IMR-90 (cell line): ENCODE results near the gene TECTA. TPM values are rescaled to one million over a fixed set of nuclear protein-coding genes. Genes with fewer than 3 reads are reported as not detected.

ENCODE experiments used
- ATAC-seq: fragments of 200-7000 bp; cut with Tn5 transposase; 2 replicates; pipeline ENCODE4 v1.9.1; 2020; ENCODE audit warnings: low read depth, mild to moderate bottlenecking, moderate library complexity
- BruUV-seq: library from RNA; stranded (reverse); fragments of 400-500 nt; replicated peaks from 2 replicates; lab custom pipeline; 2021; lab: Mats Ljungman, UMichigan
- CTCF ChIA-PET: fragments of 300-600 bp; formaldehyde crosslinking; extraction: SDS; loops from one replicate; lab custom pipeline; 2021; ENCODE audit warnings: antibody characterized with exemption; lab: Yijun Ruan, JAX
- POLR2A ChIA-PET: fragments of 300-600 bp; sonication (Branson Sonifier 250); formaldehyde crosslinking; loops from one replicate; lab custom pipeline; 2022; ENCODE audit warnings: antibody characterized with exemption; ENCODE audit not compliant: unreplicated experiment; lab: Charles Lee
- DNase-seq: peaks from one replicate; pipeline ENCODE4 v3.0.0; 2013
- H2AFZ ChIP-seq: replicated peaks from 2 replicates; pipeline ENCODE3; 2013; ENCODE audit warnings: low read length, mild to moderate bottlenecking; ENCODE audit not compliant: poor library complexity
- H2AK5ac ChIP-seq: 2 replicates; pipeline ENCODE4 v1.6.1; 2013; ENCODE audit warnings: low read depth, low read length, inconsistent platforms
- H2AK9ac ChIP-seq: replicated peaks from 2 replicates; pipeline ENCODE3; 2013; ENCODE audit warnings: mild to moderate bottlenecking, low read depth, low read length, moderate library complexity; ENCODE audit not compliant: poor library complexity
- H2BK120ac ChIP-seq: 2 replicates; pipeline ENCODE4 v1.6.1; 2013; ENCODE audit warnings: low read depth, low read length, inconsistent platforms
- H2BK15ac ChIP-seq: 3 replicates; pipeline ENCODE4 v1.6.1; 2013; ENCODE audit warnings: low read depth, low read length, inconsistent platforms
- H2BK20ac ChIP-seq: 2 replicates; pipeline ENCODE4 v1.6.1; 2013; ENCODE audit warnings: low read depth, mild to moderate bottlenecking, inconsistent platforms, low read length, moderate library complexity
- H2BK5ac ChIP-seq: 2 replicates; pipeline ENCODE4 v1.6.1; 2013; ENCODE audit warnings: mild to moderate bottlenecking, low read depth, low read length, inconsistent platforms; ENCODE audit not compliant: poor library complexity, severe bottlenecking
- H3K14ac ChIP-seq: replicated peaks from 2 replicates; pipeline ENCODE4 v1.6.1; 2013; ENCODE audit warnings: low read depth, low read length, inconsistent platforms
- H3K18ac ChIP-seq: 2 replicates; pipeline ENCODE4 v1.6.1; 2013; ENCODE audit warnings: low read depth, low read length, control low read depth
- H3K23ac ChIP-seq: 2 replicates; pipeline ENCODE4 v1.6.1; 2013; ENCODE audit warnings: low read depth, low read length, inconsistent platforms
- H3K27ac ChIP-seq: 2 replicates; pipeline ENCODE4 v1.5.1; 2013; ENCODE audit warnings: mild to moderate bottlenecking, control low read depth, low read length; ENCODE audit not compliant: insufficient read depth
- H3K27me3 ChIP-seq: 2 replicates; pipeline ENCODE4 v1.6.1; 2013; ENCODE audit warnings: low read length; ENCODE audit not compliant: control insufficient read depth, insufficient read depth
- H3K36me3 ChIP-seq: 2 replicates; pipeline ENCODE4 v1.6.1; 2013; ENCODE audit warnings: low read length, mixed read lengths; ENCODE audit not compliant: control insufficient read depth, insufficient read depth
- H3K4ac ChIP-seq: 2 replicates; pipeline ENCODE4 v1.6.1; 2013; ENCODE audit warnings: low read depth, low read length, inconsistent platforms
- H3K4me1 ChIP-seq: 2 replicates; pipeline ENCODE4 v1.6.1; 2013; ENCODE audit warnings: low read length, mixed read lengths; ENCODE audit not compliant: control insufficient read depth, insufficient read depth
- H3K4me2 ChIP-seq: 2 replicates; pipeline ENCODE4 v1.6.1; 2013; ENCODE audit warnings: low read depth, mild to moderate bottlenecking, control low read depth, low read length, moderate library complexity
- H3K4me3 ChIP-seq: 2 replicates; pipeline ENCODE4 v1.5.1; 2013; ENCODE audit warnings: low read depth, mild to moderate bottlenecking, control low read depth, low read length, moderate library complexity; ENCODE audit not compliant: insufficient read depth
- H3K56ac ChIP-seq: 2 replicates; pipeline ENCODE4 v1.6.1; 2013; ENCODE audit warnings: low read length, inconsistent platforms; ENCODE audit not compliant: insufficient read depth; ENCODE audit errors: extremely low read depth
- H3K79me1 ChIP-seq, 2 experiments: 2 replicates each; pipeline ENCODE4 v1.6.1; 2013; ENCODE audit warnings: low read length in 2 of 2, inconsistent platforms in 1 of 2, low read depth in 1 of 2
- H3K9ac ChIP-seq: 2 replicates; pipeline ENCODE4 v1.6.1; 2013; ENCODE audit warnings: low read depth, low read length, control low read depth
- H3K9me1 ChIP-seq: 2 replicates; pipeline ENCODE4 v1.6.1; 2013; ENCODE audit warnings: low read length, inconsistent platforms; ENCODE audit not compliant: insufficient read depth
- H3K9me3 ChIP-seq: 2 replicates; pipeline ENCODE4 v1.6.1; 2013; ENCODE audit warnings: low read length; ENCODE audit not compliant: control insufficient read depth, insufficient read depth
- H4K20me1 ChIP-seq: 2 replicates; pipeline ENCODE4 v1.6.1; 2013; ENCODE audit warnings: low read length, inconsistent platforms; ENCODE audit not compliant: insufficient read depth
- H4K5ac ChIP-seq: 2 replicates; pipeline ENCODE4 v1.6.1; 2013; ENCODE audit warnings: mild to moderate bottlenecking, low read depth, low read length, control low read depth
- H4K8ac ChIP-seq, 2 experiments: 2 replicates each; pipeline ENCODE4 v1.6.1; 2013; ENCODE audit warnings: low read depth in 2 of 2, low read length in 2 of 2, control low read depth in 1 of 2, inconsistent platforms in 1 of 2
- H4K91ac ChIP-seq: 2 replicates; pipeline ENCODE4 v1.6.1; 2013; ENCODE audit warnings: low read depth, low read length, inconsistent platforms; ENCODE audit not compliant: insufficient read depth
- BHLHE40 ChIP-seq: fragments of 150-350 bp; IDR thresholded peaks from 2 replicates; pipeline ENCODE4 v1.6.1; 2016; ENCODE audit warnings: mild to moderate bottlenecking, low read depth, low read length
- CEBPB ChIP-seq: IDR thresholded peaks from 2 replicates; pipeline ENCODE4 v1.6.1; 2012; ENCODE audit warnings: low read depth, low read length, improper control_type of control experiment
- ELK1 ChIP-seq: fragments of 150-350 bp; IDR thresholded peaks from 2 replicates; pipeline ENCODE4 v1.6.1; 2016; ENCODE audit warnings: low read depth, mild to moderate bottlenecking, low read length, moderate library complexity, borderline replicate concordance
- FOS ChIP-seq: fragments of 150-350 bp; IDR thresholded peaks from 2 replicates; pipeline ENCODE4 v1.6.1; 2016; ENCODE audit warnings: low read depth, low read length
- MAFK ChIP-seq: IDR thresholded peaks from 2 replicates; pipeline ENCODE4 v1.6.1; 2012; ENCODE audit warnings: low read depth, low read length, improper control_type of control experiment
- MAZ ChIP-seq: IDR thresholded peaks from 2 replicates; pipeline ENCODE4 v1.6.1; 2012; ENCODE audit warnings: low read depth, mild to moderate bottlenecking, low read length, improper control_type of control experiment, moderate library complexity, borderline replicate concordance
- MXI1 ChIP-seq: IDR thresholded peaks from 2 replicates; pipeline ENCODE4 v1.6.1; 2012; ENCODE audit warnings: low read depth, mild to moderate bottlenecking, low read length, moderate library complexity, borderline replicate concordance
- POLR2A ChIP-seq: IDR thresholded peaks from 2 replicates; pipeline ENCODE4 v1.6.1; 2012; ENCODE audit warnings: mild to moderate bottlenecking, low read depth, low read length
- RAD21 ChIP-seq: IDR thresholded peaks from 2 replicates; pipeline ENCODE4 v1.6.1; 2012; ENCODE audit warnings: low read length, improper control_type of control experiment
- RCOR1 ChIP-seq: IDR thresholded peaks from 2 replicates; pipeline ENCODE4 v1.6.1; 2012; ENCODE audit warnings: mild to moderate bottlenecking, low read length, improper control_type of control experiment; ENCODE audit not compliant: insufficient replicate concordance
- RFX5 ChIP-seq: IDR thresholded peaks from 2 replicates; pipeline ENCODE4 v1.8.0; 2012; ENCODE audit warnings: low read depth, mild to moderate bottlenecking, low read length, moderate library complexity
- SMC3 ChIP-seq: fragments of 150-350 bp; IDR thresholded peaks from 2 replicates; pipeline ENCODE4 v1.6.1; 2016; ENCODE audit warnings: low read depth, mild to moderate bottlenecking, antibody characterized with exemption, low read length, moderate library complexity
- WGBS, 2 experiments: methylation state at CpG; one replicate each; pipeline versions ENCODE4 v1.1.5 to v1.1.7; 2013; ENCODE audit warnings: missing lambda C conversion rate in 2 of 2; ENCODE audit not compliant: insufficient read length in 1 of 2; ENCODE audit errors: extremely low coverage in 2 of 2; 5-methylcytosine and 5-hydroxymethylcytosine counted together
- dilution Hi-C: fragments of 300-500 bp; cut with HindIII; formaldehyde crosslinking; loops from one replicate; pipeline ENCODE4 v1.14.3; 2018; ENCODE audit warnings: low sequenced_read_pairs; ENCODE audit not compliant: unreplicated experiment
- in situ Hi-C: fragments of 300-500 bp; cut with MboI; formaldehyde crosslinking; loops from 3 replicates; pipeline ENCODE4 v1.14.3; 2019; ENCODE audit warnings: low sequenced_read_pairs, inconsistent platforms, mixed read lengths
- intact Hi-C: fragments of 100-400 bp; cut with micrococcal nuclease; formaldehyde crosslinking; loops from 2 replicates; pipeline ENCODE4 v1.10.0; 2022
- polyA plus RNA-seq, 3 experiments: library from polyadenylated mRNA; depleted of rRNA; stranded (reverse); fragments of >200 nt; gene quantifications; 2 replicates each; pipeline ENCODE4 v1.2.3, GENCODE V29; 2012; ENCODE audit warnings: low replicate concordance in 1 of 3
- total RNA-seq: library from RNA; depleted of rRNA; stranded (reverse); fragments of >200 nt; gene quantifications from 2 replicates; pipeline ENCODE4 v1.2.3, GENCODE V29; 2012
- TF ChIP-seq, protein P1 (sequence below): fragments of 150-350 bp; IDR thresholded peaks from 2 replicates; pipeline ENCODE4 v1.6.1; 2017; ENCODE audit warnings: mild to moderate bottlenecking, antibody characterized with exemption, low read length, low read depth
- TF ChIP-seq, protein P2 (sequence below): conservative IDR thresholded peaks from 2 replicates; pipeline ENCODE4 v1.5.1; 2012; ENCODE audit warnings: mild to moderate bottlenecking, low read depth, low read length, improper control_type of control experiment

The TECTA gene
- total and polyA plus RNA-seq, 2 of the 4 experiments (the other 2 are of a cell fraction), result 0.17 to 0.18 TPM

DNA sequence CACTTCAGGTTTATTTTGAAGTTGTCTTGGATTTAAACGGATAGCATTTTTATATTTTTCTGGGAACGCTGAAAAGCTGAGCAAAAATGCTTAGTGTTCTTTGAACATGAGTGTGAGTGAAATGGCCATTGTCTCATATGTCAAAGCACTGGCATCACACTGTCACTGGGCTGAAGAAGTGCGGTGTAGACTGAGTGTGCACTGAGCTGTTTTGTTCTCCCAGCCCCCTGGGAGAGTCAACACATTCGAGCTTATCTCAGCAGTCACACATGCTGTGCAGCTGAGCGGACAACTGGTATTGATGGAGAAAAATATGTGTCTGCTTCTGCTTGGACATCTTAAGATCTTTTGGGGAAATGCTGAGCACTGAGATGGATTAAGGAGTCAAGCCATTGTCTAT, 90.8 kb downstream of the TECTA start:
- H2BK20ac ChIP-seq, result no peak overlapping the region
- no peak overlapping the region for H2BK120ac ChIP-seq
- no peaks in the 10 kb centered on the region for H3K9me3 ChIP-seq
- TF ChIP-seq POLR2A (no peak), MAFK (no peak), SMC3 (no peak), FOS (no peak), RAD21 (no peak), MXI1 (no peak), RCOR1 (no peak), MAZ (no peak), RFX5 (no peak), ELK1 (no peak), CEBPB (no peak), BHLHE40 (no peak)
- TF ChIP-seq, protein P1, sequence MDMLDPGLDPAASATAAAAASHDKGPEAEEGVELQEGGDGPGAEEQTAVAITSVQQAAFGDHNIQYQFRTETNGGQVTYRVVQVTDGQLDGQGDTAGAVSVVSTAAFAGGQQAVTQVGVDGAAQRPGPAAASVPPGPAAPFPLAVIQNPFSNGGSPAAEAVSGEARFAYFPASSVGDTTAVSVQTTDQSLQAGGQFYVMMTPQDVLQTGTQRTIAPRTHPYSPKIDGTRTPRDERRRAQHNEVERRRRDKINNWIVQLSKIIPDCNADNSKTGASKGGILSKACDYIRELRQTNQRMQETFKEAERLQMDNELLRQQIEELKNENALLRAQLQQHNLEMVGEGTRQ, result no peak
- TF ChIP-seq, protein P2, sequence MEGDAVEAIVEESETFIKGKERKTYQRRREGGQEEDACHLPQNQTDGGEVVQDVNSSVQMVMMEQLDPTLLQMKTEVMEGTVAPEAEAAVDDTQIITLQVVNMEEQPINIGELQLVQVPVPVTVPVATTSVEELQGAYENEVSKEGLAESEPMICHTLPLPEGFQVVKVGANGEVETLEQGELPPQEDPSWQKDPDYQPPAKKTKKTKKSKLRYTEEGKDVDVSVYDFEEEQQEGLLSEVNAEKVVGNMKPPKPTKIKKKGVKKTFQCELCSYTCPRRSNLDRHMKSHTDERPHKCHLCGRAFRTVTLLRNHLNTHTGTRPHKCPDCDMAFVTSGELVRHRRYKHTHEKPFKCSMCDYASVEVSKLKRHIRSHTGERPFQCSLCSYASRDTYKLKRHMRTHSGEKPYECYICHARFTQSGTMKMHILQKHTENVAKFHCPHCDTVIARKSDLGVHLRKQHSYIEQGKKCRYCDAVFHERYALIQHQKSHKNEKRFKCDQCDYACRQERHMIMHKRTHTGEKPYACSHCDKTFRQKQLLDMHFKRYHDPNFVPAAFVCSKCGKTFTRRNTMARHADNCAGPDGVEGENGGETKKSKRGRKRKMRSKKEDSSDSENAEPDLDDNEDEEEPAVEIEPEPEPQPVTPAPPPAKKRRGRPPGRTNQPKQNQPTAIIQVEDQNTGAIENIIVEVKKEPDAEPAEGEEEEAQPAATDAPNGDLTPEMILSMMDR, result no peak
- no peak overlapping the region for H3K4me2 ChIP-seq
- CTCF ChIA-PET, result interaction anchor here (0.6 kb wide), 1 partner anchor 28 kb away, joined by 3 read pairs; no protein-coding TSS in a partner anchor
- no peak overlapping the region for H3K9ac ChIP-seq
- H4K20me1 ChIP-seq, result no peaks in the 10 kb centered on the region
- no peak overlapping the region for H4K91ac ChIP-seq
- dilution Hi-C loops (no loop called here), intact Hi-C loops (loop anchor here (5.0 to 10.0 kb wide), 4 partner anchors 260 to 857 kb away; partner anchors contain the start of gene ARHGEF12), in situ Hi-C loops (no loop called here)
- H3K4me3 ChIP-seq, result no peak overlapping the region
- H2AFZ ChIP-seq, result no peak overlapping the region
- H4K8ac ChIP-seq, result no peak overlapping the region
- WGBS, 2 experiments, result 8% methylated on average over 2 of the region's 5 CpGs; no CpG with 5 or more reads in 1 of the 2 experiments
- H3K36me3 ChIP-seq, result no peaks in the 10 kb centered on the region
- no peak overlapping the region for H2BK15ac ChIP-seq
- no peak overlapping the region for H3K27ac ChIP-seq
- no peak overlapping the region for H3K14ac ChIP-seq
- POLR2A ChIA-PET, result interaction anchor here (0.7 kb wide), 1 partner anchor 12 kb away, joined by 4 read pairs; no protein-coding TSS in a partner anchor
- BruUV-seq, result no TSS peak
- no peak overlapping the region for H3K23ac ChIP-seq
- no peaks in the 10 kb centered on the region for H3K79me1 ChIP-seq
- no peak overlapping the region for H2AK9ac ChIP-seq
- no peaks in the 10 kb centered on the region for H3K9me1 ChIP-seq
- no peak overlapping the region for H3K18ac ChIP-seq
- no peak overlapping the region for H2AK5ac ChIP-seq
- peaks cover 13% of the 10 kb centered on the region for H3K27me3 ChIP-seq
- no peak overlapping the region for H3K56ac ChIP-seq
- no peak overlapping the region for H4K5ac ChIP-seq
- no peak overlapping the region for H3K4ac ChIP-seq
- no peak for DNase-seq
- H3K4me1 ChIP-seq, result no peaks in the 10 kb centered on the region
- H2BK5ac ChIP-seq, result no peak overlapping the region
- ATAC-seq, result no peak
